BJ (cell line): ENCODE data around the gene GAS2L3. TPM values are rescaled to one million over a fixed set of nuclear protein-coding genes. Genes with fewer than 3 reads are reported as not detected.
"Not testable (repeated sequence)": the region's sequence is repeated elsewhere in the genome, so short reads cannot be mapped to it uniquely, and the experiment has no call there.

Experiments used
- CTCF ChIA-PET: fragments of 350-600 bp; formaldehyde crosslinking; extraction: SDS; loops from one replicate; lab custom pipeline; 2021; ENCODE audit warnings: antibody characterized with exemption, inconsistent platforms; lab: Yijun Ruan, JAX
- POLR2A ChIA-PET: fragments of 300-600 bp; sonication (Branson Sonifier 250); formaldehyde crosslinking; extraction: SDS; loops from one replicate; lab custom pipeline; 2021; ENCODE audit warnings: antibody characterized with exemption; lab: Charles Lee
- DNase-seq: peaks from one replicate; pipeline ENCODE4 v3.0.0-alpha.2; 2011; ENCODE audit warnings: low read depth
- H3K27me3 ChIP-seq: 2 replicates; pipeline ENCODE4 v1.6.0; 2011; ENCODE audit warnings: low read length; ENCODE audit not compliant: control insufficient read depth, insufficient read depth
- H3K36me3 ChIP-seq: 2 replicates; pipeline ENCODE4 v1.5.1; 2011; ENCODE audit warnings: low read length; ENCODE audit not compliant: control insufficient read depth, insufficient read depth
- H3K4me3 ChIP-seq: 2 replicates; pipeline ENCODE4 v1.5.1; 2011; ENCODE audit warnings: low read depth, mild to moderate bottlenecking, control low read depth, low read length
- polyA plus RNA-seq: library from polyadenylated mRNA; depleted of rRNA; stranded (reverse); fragments of >200 nt; gene quantifications from 2 replicates; pipeline ENCODE4 v1.2.3, GENCODE V29; 2011
- TF ChIP-seq, protein P1 (sequence below): IDR thresholded peaks from 2 replicates; pipeline ENCODE4 v1.5.1; 2011; ENCODE audit warnings: low read depth, mild to moderate bottlenecking, control low read depth, inconsistent platforms, low read length, moderate library complexity; ENCODE audit not compliant: insufficient read depth

GAS2L3 gene
- polyA plus RNA-seq, 1 experiment: 4.9 TPM

DNA sequence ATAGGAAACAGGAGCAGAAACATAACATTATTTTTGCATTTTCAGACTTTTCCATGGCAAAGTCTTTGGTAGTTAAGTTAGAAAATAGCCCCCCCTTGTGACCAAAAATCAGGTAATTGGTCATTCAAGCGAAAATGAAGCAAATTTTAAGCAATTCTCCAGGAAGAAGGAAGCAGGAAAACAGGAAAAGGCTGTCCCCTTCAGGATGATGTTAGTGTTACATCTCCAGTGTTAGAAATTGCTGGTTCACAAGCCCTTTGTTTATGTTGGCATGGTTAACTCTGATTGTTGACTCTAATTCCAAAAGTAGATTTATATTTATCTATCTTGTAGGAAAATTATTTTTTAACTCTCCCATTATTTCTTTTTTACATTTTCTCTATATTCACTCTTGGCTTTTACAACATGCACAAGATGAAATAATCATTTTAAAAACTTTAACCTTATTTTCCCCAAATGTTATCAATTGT, 18.8 kb upstream of the GAS2L3 start:
- DNase-seq: peak; percentile 68
- no peak overlapping the region for H3K4me3 ChIP-seq
- H3K27me3 ChIP-seq: no peaks in the 10 kb centered on the region
- TF ChIP-seq, protein P1, sequence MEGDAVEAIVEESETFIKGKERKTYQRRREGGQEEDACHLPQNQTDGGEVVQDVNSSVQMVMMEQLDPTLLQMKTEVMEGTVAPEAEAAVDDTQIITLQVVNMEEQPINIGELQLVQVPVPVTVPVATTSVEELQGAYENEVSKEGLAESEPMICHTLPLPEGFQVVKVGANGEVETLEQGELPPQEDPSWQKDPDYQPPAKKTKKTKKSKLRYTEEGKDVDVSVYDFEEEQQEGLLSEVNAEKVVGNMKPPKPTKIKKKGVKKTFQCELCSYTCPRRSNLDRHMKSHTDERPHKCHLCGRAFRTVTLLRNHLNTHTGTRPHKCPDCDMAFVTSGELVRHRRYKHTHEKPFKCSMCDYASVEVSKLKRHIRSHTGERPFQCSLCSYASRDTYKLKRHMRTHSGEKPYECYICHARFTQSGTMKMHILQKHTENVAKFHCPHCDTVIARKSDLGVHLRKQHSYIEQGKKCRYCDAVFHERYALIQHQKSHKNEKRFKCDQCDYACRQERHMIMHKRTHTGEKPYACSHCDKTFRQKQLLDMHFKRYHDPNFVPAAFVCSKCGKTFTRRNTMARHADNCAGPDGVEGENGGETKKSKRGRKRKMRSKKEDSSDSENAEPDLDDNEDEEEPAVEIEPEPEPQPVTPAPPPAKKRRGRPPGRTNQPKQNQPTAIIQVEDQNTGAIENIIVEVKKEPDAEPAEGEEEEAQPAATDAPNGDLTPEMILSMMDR: peak; percentile 87
- H3K36me3 ChIP-seq: no peaks in the 10 kb centered on the region
- ChIA-PET CTCF (interaction anchor here (0.6 to 4.2 kb wide), 15 partner anchors 9 to 738 kb away, joined by 3 to 31 read pairs (median 4); no protein-coding TSS in a partner anchor), POLR2A (no interaction called here)

GRCh38 chr12:100555722-100556121, 17.8 kb upstream of the GAS2L3 start:
- POLR2A ChIA-PET: no interaction called here
- TF ChIP-seq, protein P1: no peak
- no peaks in the 10 kb centered on the region for H3K36me3 ChIP-seq
- DNase-seq: no peak
- CTCF ChIA-PET: interaction anchor here (1.0 to 4.2 kb wide), 10 partner anchors 10 to 342 kb away, joined by 3 to 31 read pairs (median 4); no protein-coding TSS in a partner anchor
- H3K4me3 ChIP-seq: no peak overlapping the region
- no peaks in the 10 kb centered on the region for H3K27me3 ChIP-seq

DNA sequence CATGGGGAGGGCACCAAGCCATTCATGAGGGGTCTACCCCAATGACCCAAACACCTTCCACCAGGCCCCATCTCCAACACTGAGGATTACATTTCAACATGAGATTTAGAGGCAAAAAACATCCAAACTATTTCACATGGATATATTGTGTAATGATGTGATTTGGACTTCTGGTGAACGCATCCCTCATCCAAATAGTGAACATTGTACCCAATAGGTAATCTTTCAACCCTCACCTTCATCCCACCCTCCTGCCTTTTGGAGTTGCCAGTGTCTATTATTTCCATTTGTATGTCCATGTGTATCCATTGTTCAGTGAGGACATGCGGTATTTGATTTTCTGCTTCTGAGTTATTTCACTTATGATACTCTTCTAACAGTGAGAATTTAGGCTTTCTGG, 16.1 kb upstream of the GAS2L3 start:
- ChIA-PET POLR2A (no interaction called here), CTCF (interaction anchor here (1.0 to 1.5 kb wide), 2 partner anchors 36 to 209 kb away, joined by 3 to 4 read pairs; no protein-coding TSS in a partner anchor)
- no peak for DNase-seq
- H3K36me3 ChIP-seq: no peaks in the 10 kb centered on the region
- TF ChIP-seq, protein P1: no peak
- no peak overlapping the region for H3K4me3 ChIP-seq
- no peaks in the 10 kb centered on the region for H3K27me3 ChIP-seq

GRCh38 chr12:100559261-100559660, 14.2 kb upstream of the GAS2L3 start:
- H3K36me3 ChIP-seq, H3K4me3 ChIP-seq, DNase-seq, CTCF ChIA-PET, H3K27me3 ChIP-seq, POLR2A ChIA-PET: not testable (repeated sequence)

- TF ChIP-seq, protein P1: no peak
- DNase-seq: no peak
- Histone ChIP-seq H3K36me3 (no peaks in the 10 kb centered on the region), H3K4me3 (no peak overlapping the region), H3K27me3 (no peaks in the 10 kb centered on the region)
- CTCF ChIA-PET: no interaction called here
- POLR2A ChIA-PET: no interaction called here
Measured at GRCh38 chr12:100564090-100564489, 9.4 kb upstream of the GAS2L3 start.

- POLR2A ChIA-PET: no interaction called here
- CTCF ChIA-PET: no interaction called here
- DNase-seq: no peak
- Histone ChIP-seq H3K4me3 (no peak overlapping the region), H3K27me3 (no peaks in the 10 kb centered on the region), H3K36me3 (no peaks in the 10 kb centered on the region)
- TF ChIP-seq, protein P1: no peak
Measured at GRCh38 chr12:100564905-100565467, 8.5 kb upstream of the GAS2L3 start.
